NCI-H774 (cell line): Measurements from ENCODE around the gene GPATCH1.
"Not testable (repeated sequence)": the region's sequence is repeated elsewhere in the genome, so short reads cannot be mapped to it uniquely, and the experiment has no call there.

ENCODE experiments used
- DNase-seq: peaks from one replicate; lab custom pipeline; 2025; lab: John Stamatoyannopoulos, UW

The GPATCH1 gene

GRCh38 chr19:33080761-33081681 lies at the start of gene GPATCH1:
Gene GPATCH1 (plus strand): TSS chr19:33081181. CDS start chr19:33081194, 13 bp downstream.
- DNase-seq: peak; percentile 66

GRCh38 chr19:33032218-33032781 lies 48.7 kb upstream of the GPATCH1 start:
- peak; percentile 28 for DNase-seq

- no peak for DNase-seq
These were observed 45.5 kb upstream of the GPATCH1 start for GRCh38 chr19:33035461-33035860.

GRCh38 chr19:33036370-33037167 lies 44.4 kb upstream of the GPATCH1 start:
- DNase-seq: not testable (repeated sequence)

GRCh38 chr19:33037168-33038025 lies 43.6 kb upstream of the GPATCH1 start:
- DNase-seq: not testable (repeated sequence)

- DNase-seq: no peak
These were observed 41.8 kb upstream of the GPATCH1 start for GRCh38 chr19:33039108-33039599.

- DNase-seq: no peak
These were observed 41.2 kb upstream of the GPATCH1 start for GRCh38 chr19:33039815-33040214.

GRCh38 chr19:33040994-33041827 lies 39.8 kb upstream of the GPATCH1 start:
- DNase-seq: no peak

- DNase-seq: not testable (repeated sequence)
These were observed 39.2 kb upstream of the GPATCH1 start for GRCh38 chr19:33041828-33042160.

- DNase-seq: no peak
These were observed 33.6 kb upstream of the GPATCH1 start for GRCh38 chr19:33047422-33047821.

- DNase-seq: no peak
These were observed 31.9 kb upstream of the GPATCH1 start for GRCh38 chr19:33048806-33049676.

GRCh38 chr19:33050110-33050509 lies 30.9 kb upstream of the GPATCH1 start:
- no peak for DNase-seq

- DNase-seq: no peak
These were observed 28.5 kb upstream of the GPATCH1 start for GRCh38 chr19:33052352-33052972.

GRCh38 chr19:33054623-33055022 lies 26.4 kb upstream of the GPATCH1 start:
- no peak for DNase-seq

GRCh38 chr19:33055718-33056117 lies 25.3 kb upstream of the GPATCH1 start:
- DNase-seq: no peak

GRCh38 chr19:33060586-33060985 lies 20.4 kb upstream of the GPATCH1 start:
- DNase-seq: no peak

GRCh38 chr19:33062902-33063301 lies 18.1 kb upstream of the GPATCH1 start:
- DNase-seq: no peak

GRCh38 chr19:33063356-33063752 lies 17.6 kb upstream of the GPATCH1 start:
- no peak for DNase-seq
